Loucy (cell line): ENCODE data around the gene NLRP4.

ENCODE experiments used
- H2AFZ ChIP-seq: fragments of 200-600 bp; sonication (generic); 2 replicates; pipeline ENCODE4 v1.6.0; 2016; ENCODE audit warnings: antibody characterized with exemption, mild to moderate bottlenecking, low read length, moderate library complexity
- H3F3A ChIP-seq: fragments of 200-600 bp; 2 replicates; pipeline ENCODE4 v1.6.0; 2016; ENCODE audit warnings: antibody characterized with exemption, low read depth, mild to moderate bottlenecking
- H3K27me3 ChIP-seq: fragments of 200-600 bp; sonication (generic); 2 replicates; pipeline ENCODE4 v1.6.1; 2014; ENCODE audit warnings: low read length, mild to moderate bottlenecking; ENCODE audit not compliant: insufficient read depth, poor library complexity, severe bottlenecking
- H3K36me3 ChIP-seq: fragments of 200-600 bp; sonication (generic); 2 replicates; pipeline ENCODE4 v1.6.1; 2016; ENCODE audit warnings: low read length; ENCODE audit not compliant: insufficient read depth
- H3K4me1 ChIP-seq: fragments of 200-600 bp; sonication (generic); 2 replicates; pipeline ENCODE4 v1.5.1; 2014; ENCODE audit warnings: low read length, mild to moderate bottlenecking; ENCODE audit not compliant: insufficient read depth, poor library complexity, severe bottlenecking
- H3K4me2 ChIP-seq: fragments of 200-600 bp; sonication (generic); 2 replicates; pipeline ENCODE4 v1.6.0; 2014; ENCODE audit warnings: antibody characterized with exemption, low read length, low read depth, mild to moderate bottlenecking; ENCODE audit not compliant: poor library complexity, severe bottlenecking
- H3K4me3 ChIP-seq: fragments of 200-600 bp; sonication (generic); 2 replicates; pipeline ENCODE4 v1.5.1; 2014; ENCODE audit warnings: low read length, mild to moderate bottlenecking, mixed read lengths; ENCODE audit not compliant: poor library complexity, severe bottlenecking
- H3K79me2 ChIP-seq: fragments of 200-600 bp; sonication (generic); 2 replicates; pipeline ENCODE4 v1.6.1; 2014; ENCODE audit warnings: low read length; ENCODE audit not compliant: insufficient read depth
- H3K9ac ChIP-seq: fragments of 200-600 bp; sonication (generic); 2 replicates; pipeline ENCODE4 v1.6.0; 2014; ENCODE audit warnings: mild to moderate bottlenecking, low read depth, low read length, moderate library complexity; ENCODE audit not compliant: poor library complexity, severe bottlenecking
- H3K9me2 ChIP-seq: fragments of 200-600 bp; sonication (generic); replicated peaks from 2 replicates; pipeline ENCODE4 v1.6.1; 2016; ENCODE audit warnings: low read depth, low read length, mixed read lengths
- H3K9me3 ChIP-seq: fragments of 200-600 bp; sonication (generic); 2 replicates; pipeline ENCODE4 v1.6.1; 2014; ENCODE audit warnings: mild to moderate bottlenecking, antibody characterized with exemption, low read length, low read depth; ENCODE audit not compliant: insufficient read depth
- H4K20me1 ChIP-seq: fragments of 200-600 bp; sonication (generic); 2 replicates; pipeline ENCODE4 v1.6.0; 2014; ENCODE audit warnings: antibody characterized with exemption, low read length, mild to moderate bottlenecking; ENCODE audit not compliant: insufficient read depth, poor library complexity, severe bottlenecking
- EZH2phosphoT487 ChIP-seq: fragments of 200-600 bp; IDR thresholded peaks from 2 replicates; pipeline ENCODE4 v1.6.1; 2018; ENCODE audit warnings: antibody characterized with exemption, mild to moderate bottlenecking, moderate library complexity, borderline replicate concordance
- TF ChIP-seq, protein P1 (sequence below): fragments of 200-600 bp; sonication (generic); conservative IDR thresholded peaks from 2 replicates; pipeline ENCODE4 v1.5.1; 2014; ENCODE audit warnings: mild to moderate bottlenecking, antibody characterized with exemption, low read length

NLRP4 gene

DNA sequence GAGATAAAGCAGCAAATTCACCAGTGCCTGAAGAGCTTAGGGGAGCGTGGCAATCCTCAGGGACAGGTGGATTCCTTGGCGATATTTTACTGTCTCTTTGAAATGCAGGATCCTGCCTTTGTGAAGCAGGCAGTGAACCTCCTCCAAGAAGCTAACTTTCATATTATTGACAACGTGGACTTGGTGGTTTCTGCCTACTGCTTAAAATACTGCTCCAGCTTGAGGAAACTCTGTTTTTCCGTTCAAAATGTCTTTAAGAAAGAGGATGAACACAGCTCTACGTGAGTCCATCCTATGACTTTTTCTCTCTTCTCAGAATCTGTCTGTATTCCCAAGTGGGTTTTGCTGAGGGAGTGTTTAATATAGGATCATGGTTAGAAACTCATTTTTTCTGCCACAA, 22.6 kb downstream of the NLRP4 start:
- Histone ChIP-seq H3K9ac (no peak overlapping the region), H3K4me1 (no peaks in the 10 kb centered on the region), H3F3A (no peaks in the 10 kb centered on the region), H3K27me3 (no peaks in the 10 kb centered on the region), H3K4me2 (no peak overlapping the region), H3K9me3 (no peaks in the 10 kb centered on the region; the same call in 1 of the 2 replicates), H4K20me1 (no peaks in the 10 kb centered on the region), H3K79me2 (no peaks in the 10 kb centered on the region), H3K36me3 (no peaks in the 10 kb centered on the region), H2AFZ (no peak overlapping the region), H3K9me2 (no peaks in the 10 kb centered on the region), H3K4me3 (no peak overlapping the region)
- TF ChIP-seq EZH2phosphoT487 = no peak
- TF ChIP-seq, protein P1, sequence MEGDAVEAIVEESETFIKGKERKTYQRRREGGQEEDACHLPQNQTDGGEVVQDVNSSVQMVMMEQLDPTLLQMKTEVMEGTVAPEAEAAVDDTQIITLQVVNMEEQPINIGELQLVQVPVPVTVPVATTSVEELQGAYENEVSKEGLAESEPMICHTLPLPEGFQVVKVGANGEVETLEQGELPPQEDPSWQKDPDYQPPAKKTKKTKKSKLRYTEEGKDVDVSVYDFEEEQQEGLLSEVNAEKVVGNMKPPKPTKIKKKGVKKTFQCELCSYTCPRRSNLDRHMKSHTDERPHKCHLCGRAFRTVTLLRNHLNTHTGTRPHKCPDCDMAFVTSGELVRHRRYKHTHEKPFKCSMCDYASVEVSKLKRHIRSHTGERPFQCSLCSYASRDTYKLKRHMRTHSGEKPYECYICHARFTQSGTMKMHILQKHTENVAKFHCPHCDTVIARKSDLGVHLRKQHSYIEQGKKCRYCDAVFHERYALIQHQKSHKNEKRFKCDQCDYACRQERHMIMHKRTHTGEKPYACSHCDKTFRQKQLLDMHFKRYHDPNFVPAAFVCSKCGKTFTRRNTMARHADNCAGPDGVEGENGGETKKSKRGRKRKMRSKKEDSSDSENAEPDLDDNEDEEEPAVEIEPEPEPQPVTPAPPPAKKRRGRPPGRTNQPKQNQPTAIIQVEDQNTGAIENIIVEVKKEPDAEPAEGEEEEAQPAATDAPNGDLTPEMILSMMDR = no peak

DNA sequence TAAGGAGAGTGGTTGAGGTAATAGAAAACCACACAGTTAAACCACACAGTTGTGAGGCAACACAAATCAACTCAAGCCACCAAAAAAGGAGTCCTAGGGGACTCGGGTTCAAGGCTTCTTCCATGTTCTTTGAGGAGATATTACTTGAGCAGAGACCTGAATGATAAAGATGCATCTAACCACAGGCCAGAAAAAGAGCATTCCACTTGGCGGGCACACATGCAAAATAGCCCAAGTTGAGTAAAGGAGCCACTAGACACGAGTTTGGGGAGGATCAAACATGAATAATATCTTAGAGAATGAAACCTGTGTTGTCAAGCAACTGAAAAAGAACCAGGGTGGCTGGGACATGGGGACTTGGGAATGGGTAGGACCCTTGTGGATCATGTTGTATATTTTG, 30.2 kb downstream of the NLRP4 start:
- no peak overlapping the region for H3K9ac ChIP-seq
- no peaks in the 10 kb centered on the region for H3K27me3 ChIP-seq
- no peak overlapping the region for H2AFZ ChIP-seq
- H3K4me1 ChIP-seq = no peaks in the 10 kb centered on the region
- H3K36me3 ChIP-seq = no peaks in the 10 kb centered on the region
- no peak overlapping the region for H3K4me3 ChIP-seq
- TF ChIP-seq, protein P1 = no peak
- TF ChIP-seq EZH2phosphoT487 = no peak
- no peaks in the 10 kb centered on the region for H3K9me2 ChIP-seq
- H4K20me1 ChIP-seq = no peaks in the 10 kb centered on the region
- H3K79me2 ChIP-seq = no peaks in the 10 kb centered on the region
- H3K9me3 ChIP-seq = peaks cover 14% of the 10 kb centered on the region; the same call in 1 of the 2 replicates
- no peaks in the 10 kb centered on the region for H3F3A ChIP-seq
- H3K4me2 ChIP-seq = no peak overlapping the region

DNA sequence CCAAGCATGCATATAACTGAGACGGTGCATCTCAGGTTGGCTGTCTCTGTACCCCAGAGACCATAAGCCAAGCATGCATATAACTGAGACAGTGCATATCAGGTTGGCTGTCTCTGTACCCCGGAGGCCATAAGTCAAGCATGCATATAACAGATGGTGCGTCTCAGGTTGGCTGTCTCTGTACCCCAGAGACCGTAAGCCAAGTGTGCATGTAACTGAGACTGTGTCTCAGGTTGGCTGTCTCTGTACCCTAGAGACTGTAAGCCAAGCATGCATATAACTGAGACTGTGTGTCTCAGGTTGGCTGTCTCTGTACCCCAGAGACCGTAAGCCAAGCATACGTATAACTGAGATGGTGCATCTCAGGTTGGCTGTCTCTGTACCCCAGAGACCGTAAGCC, 30.8 kb downstream of the NLRP4 start:
- H3K9me3 ChIP-seq = peaks cover 14% of the 10 kb centered on the region; the same call in 1 of the 2 replicates
- H3K4me3 ChIP-seq = no peak overlapping the region
- TF ChIP-seq EZH2phosphoT487 = no peak
- TF ChIP-seq, protein P1 = no peak

More for the DNA sequence above, 30.8 kb downstream of the NLRP4 start:
- Histone ChIP-seq H4K20me1 (no peaks in the 10 kb centered on the region), H3K4me1 (no peaks in the 10 kb centered on the region), H3F3A (no peaks in the 10 kb centered on the region), H3K4me2 (no peak overlapping the region), H3K27me3 (no peaks in the 10 kb centered on the region), H3K36me3 (no peaks in the 10 kb centered on the region), H2AFZ (no peak overlapping the region), H3K9ac (no peak overlapping the region), H3K9me2 (no peaks in the 10 kb centered on the region), H3K79me2 (no peaks in the 10 kb centered on the region)
